ENCODE data around the gene C10orf90. TPM values are rescaled to one million over a fixed set of nuclear protein-coding genes. Genes with fewer than 3 reads are reported as not detected.
"Not testable (repeated sequence)": the region's sequence is repeated elsewhere in the genome, so short reads cannot be mapped to it uniquely, and the experiment has no call there.

C10orf90 gene
- total RNA-seq, 2 experiments from 2014 or later = not detected

GRCh38 chr10:126379166-126379565 is 291.3 kb downstream of the C10orf90 start:
- CTCF ChIA-PET = interaction anchor here (0.6 kb wide), 1 partner anchor 378 kb away, joined by 4 read pairs; no protein-coding TSS in a partner anchor
- POLR2A ChIA-PET = not testable (repeated sequence)

DNA sequence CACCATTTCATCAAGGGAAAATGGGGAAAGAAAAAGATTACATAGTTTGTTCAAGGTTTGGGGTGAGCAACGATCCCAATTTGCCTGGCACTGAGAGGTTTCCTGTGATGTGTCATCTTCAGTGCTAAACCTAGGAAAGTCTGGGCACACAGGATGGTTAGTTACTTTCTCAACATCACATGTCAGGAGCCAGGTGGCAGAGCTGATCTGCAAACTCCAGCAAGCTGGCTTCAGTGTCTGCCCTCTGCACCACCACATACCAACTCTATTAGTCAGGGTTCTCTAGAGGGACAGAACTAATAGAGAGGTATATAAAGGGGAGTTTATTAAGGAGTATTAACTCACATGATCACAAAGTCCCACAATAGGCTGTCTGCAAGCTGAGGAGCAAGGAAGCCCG is 293.5 kb downstream of the C10orf90 start:
- POLR2A ChIA-PET = no interaction called here
- CTCF ChIA-PET = no interaction called here

DNA sequence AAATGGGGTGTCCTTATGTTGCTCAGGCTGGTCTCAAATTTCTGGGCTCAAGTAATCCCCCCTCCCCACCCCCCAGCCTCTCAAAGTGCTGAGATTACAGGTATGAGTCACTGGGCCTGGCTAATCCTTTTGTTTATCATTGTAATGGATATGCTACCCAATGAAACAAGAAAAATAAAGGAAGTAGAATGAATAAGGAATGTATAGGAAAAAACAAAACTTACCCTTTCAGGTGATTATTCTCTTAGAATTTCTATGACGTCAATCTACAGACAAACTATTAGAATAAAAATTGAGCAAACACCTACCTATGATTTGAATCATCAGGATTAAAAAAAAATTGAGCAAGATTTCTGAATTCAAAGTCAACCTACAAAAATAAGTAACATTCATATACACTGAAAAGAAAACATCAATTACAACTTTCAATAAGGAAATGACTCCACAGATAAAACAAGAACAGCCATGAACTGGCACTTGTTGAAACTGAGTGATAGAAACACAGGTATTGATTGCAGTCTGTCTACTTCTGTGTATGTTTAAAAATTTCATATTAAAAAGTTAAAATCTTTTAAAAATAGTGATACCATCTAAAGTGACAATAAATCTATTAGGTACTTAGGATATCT is 294.5 kb downstream of the C10orf90 start:
- POLR2A ChIA-PET = interaction anchor here (0.6 kb wide), 1 partner anchor 1246 kb away, joined by 3 read pairs; no protein-coding TSS in a partner anchor
- CTCF ChIA-PET = no interaction called here

DNA sequence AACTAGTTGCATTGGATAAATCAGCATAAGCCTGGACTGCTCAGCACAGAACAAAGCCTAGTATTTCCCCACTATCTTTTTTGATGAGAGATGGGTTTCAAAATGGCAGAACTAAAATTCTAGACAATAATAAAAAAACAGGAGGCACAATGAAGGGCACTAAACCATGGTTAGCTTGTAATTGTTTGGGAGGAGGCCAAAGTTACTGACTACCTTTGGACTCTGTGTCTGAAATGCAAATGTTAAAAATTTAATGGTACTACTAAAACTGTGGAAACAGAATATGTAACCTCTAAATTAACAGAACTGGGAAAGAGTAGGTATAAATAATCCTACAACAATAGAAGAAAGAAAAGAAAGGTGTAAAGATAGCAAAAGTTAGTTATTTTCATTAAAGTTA is 295.2 kb downstream of the C10orf90 start:
- POLR2A ChIA-PET = interaction anchor here (0.6 kb wide), 1 partner anchor 1247 kb away, joined by 3 read pairs; no protein-coding TSS in a partner anchor
- CTCF ChIA-PET = no interaction called here

Other genes with a start within 250 kb of the C10orf90 start
- under 1 TPM; 0.17 to 0.31 TPM for gene DOCK1, start 234.7 kb upstream of the C10orf90 start, total RNA-seq

All from activated CD8-positive, alpha-beta memory T cell treated with anti-CD3 and anti-CD28 coated beads for 36 hours (primary cell).